Right lung (tissue), 5 donors: ENCODE results near the gene VEZT. TPM values are rescaled to one million over a fixed set of nuclear protein-coding genes. Genes with fewer than 3 reads are reported as not detected.
A peak's percentile ranks its signal among the peaks of the same experiment; 100 is the strongest.
"Not testable (repeated sequence)": the region's sequence is repeated elsewhere in the genome, so short reads cannot be mapped to it uniquely, and the experiment has no call there.

Experiments
- DNase-seq, 2 donors: peaks; one replicate each; pipeline ENCODE4 v3.0.0-alpha.2; 2013
- polyA plus RNA-seq, 5 donors: library from polyadenylated mRNA; unstranded; fragments of 120-200 nt; gene quantifications; one replicate each; pipeline versions ENCODE4 v1.2.1 to v1.2.3, GENCODE V29; 2013; ENCODE audit warnings: inconsistent platforms in 1 of 5, low replicate concordance in 1 of 5; ENCODE audit not compliant: insufficient read length in 5 of 5, insufficient read depth in 1 of 5

VEZT gene
- polyA plus RNA-seq, 5 donors = 60.4 to 118 (median 101) TPM

DNA sequence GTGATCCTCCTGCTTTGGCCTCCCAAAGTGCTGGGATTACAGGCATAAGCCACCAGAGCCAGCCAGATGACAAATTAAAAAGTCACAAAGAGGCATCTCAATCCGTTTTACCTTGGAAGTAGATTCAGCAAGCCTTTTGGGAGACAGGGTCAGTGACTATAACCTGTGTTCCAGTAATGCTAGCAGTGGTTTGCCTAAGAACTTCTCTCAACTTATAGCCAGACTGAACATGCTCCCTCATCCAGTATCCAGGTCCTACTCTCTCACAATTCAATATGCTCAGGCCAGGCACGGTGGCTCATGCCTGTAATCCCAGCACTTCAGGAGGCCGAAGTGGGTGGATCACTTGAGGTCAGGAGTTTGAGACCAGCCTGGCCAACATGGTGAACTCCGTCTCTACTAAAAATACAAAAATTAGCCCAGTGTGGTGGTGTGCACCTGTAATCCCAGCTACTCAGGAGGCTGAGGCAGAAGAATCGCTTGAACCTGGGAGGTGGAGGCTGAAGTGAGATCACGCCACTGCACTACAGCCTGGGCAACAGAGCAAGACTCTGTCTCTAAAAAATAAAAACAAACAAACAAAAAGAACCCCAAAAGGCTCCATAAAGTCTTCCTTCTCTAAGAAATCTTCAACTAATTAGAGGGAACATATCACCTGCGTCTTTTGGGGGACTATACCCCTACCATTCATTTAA is 20.6 kb upstream of the VEZT start:
- not testable (repeated sequence) for DNase-seq

DNA sequence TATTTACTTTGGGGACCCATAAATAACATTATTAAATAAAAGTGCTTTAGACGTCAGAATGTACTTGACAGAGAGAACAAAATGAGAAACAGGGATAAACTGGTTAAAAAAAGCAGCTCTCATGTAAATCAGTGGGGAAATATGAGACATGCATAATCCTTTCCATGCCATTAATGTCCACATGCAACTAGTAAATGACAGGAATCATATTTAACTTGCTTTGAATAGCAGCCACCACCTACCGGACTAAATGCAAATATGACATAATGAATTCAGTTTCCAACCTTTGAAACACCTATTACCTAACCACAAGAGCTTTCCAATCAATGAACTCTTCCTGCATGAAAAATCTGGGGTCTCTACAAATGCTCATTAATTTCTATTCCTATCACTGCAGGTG is 20.0 kb upstream of the VEZT start:
- DNase-seq = no peak

DNA sequence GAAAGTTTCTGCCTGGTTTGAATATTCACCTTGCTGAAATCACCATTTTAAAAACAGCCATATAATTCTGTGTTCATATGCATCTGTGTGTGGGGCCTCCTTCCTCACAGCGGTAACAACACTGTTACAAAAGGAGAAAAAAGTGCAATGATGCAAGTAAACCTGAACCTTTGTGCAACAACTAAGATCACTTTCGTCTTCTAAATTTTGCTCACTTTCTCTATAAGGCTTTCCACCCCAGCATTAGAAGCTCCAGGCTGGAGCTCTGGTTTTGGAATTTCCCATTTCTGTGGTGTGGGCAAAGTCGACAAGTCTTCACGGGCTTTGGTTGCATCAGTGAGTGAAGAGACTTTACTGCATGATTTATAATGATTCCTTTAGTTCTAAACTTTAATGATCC is 18.7 kb upstream of the VEZT start:
- DNase-seq = no peak

DNA sequence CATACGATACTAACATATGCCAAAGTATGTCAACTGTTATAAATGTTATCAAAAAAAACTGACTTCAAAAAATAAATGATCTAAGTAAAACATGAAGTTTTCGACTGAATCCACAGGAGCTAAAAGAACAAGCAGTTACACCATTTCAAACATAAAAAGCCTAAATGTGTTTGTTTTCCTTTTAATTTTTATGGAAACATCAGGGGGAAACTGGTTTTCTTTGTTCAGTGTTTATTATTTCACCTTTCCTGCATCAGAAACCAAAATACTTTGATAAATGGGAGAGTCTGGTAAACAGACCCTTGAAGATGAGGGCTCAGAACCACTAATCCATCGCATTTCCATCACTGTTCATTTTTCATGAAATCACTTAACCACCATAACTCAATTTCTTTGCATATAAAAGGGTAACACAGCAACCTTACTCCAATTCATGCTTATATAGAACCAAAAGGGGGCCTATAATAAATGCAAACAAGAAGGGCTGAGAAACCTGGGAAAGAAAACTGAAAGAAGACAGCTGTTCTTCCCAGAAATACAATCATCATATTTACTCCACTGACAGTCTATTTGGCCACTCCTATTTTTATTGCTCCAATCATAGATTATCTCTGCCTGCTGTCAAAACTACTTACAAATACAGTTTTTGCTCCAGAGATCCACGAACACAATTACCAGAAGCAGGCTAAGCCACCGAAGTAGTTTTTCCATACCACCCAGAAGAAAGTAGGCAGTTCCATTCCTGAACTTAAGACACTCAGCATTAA is 17.3 kb upstream of the VEZT start:
- DNase-seq = peak in 1 of 2 donors; percentile 29

DNA sequence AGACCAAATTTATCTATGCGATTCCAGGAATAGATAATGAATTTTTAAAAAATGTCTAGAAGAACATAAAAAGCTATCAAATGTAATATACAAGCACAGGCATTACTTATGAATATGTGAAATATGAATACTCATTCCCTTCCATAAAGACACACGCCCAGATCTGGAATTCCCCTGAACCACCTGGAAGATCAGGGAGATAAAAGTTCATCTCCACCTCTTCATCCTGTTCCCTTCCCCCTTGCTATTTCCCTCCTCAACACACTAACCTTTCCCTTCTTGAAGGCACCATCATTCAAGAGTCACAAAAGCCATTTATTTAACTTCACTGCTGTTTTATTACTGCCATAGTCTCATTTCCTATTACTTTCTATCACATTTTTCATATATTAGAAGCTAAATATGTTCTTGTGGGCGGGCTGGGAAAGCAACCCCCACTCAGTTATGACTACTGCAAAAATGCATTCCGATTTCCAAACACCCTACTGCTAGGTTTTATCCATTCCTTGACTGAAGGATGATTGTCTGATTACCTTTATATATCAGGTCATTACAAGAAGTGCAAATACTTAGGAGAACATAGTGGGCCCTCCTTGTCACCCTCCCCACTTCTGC is 16.4 kb upstream of the VEZT start:
- no peak for DNase-seq

DNA sequence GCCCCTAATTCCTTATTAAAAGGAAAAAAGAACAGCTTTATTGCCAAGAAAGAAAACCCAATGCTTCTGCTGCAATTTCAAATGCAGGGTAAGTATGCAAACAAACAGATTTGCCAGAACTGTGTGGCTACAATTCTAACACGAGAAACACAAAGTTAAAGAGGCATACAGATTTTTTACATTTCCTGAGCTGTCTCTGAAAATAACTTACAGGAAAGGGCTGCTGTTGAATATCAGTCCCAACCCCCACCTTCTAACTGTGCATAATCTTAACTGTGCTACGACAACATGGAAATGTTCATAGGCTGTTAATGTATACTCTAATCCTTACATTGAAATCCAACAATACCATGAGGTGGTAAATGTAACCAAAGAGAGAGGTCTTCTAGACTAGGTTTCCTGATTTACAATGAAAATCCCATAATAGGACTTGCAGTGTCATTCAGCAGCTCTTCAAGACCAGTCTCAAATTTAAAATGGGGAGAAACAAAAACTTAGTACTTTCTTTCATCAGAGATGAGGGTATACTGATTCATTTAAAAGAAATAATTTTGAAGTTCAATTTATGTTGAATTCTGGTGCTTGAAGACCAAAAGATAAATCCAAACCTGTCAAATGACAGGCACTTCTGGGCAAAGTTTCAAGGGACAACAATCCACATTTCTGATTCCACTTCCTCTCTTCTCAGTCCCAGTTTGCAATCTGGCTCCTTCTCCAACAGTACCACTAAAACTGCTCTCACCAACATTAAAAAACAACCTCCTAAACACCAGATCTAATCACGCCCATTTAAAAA is 14.7 kb upstream of the VEZT start:
- no peak for DNase-seq

DNA sequence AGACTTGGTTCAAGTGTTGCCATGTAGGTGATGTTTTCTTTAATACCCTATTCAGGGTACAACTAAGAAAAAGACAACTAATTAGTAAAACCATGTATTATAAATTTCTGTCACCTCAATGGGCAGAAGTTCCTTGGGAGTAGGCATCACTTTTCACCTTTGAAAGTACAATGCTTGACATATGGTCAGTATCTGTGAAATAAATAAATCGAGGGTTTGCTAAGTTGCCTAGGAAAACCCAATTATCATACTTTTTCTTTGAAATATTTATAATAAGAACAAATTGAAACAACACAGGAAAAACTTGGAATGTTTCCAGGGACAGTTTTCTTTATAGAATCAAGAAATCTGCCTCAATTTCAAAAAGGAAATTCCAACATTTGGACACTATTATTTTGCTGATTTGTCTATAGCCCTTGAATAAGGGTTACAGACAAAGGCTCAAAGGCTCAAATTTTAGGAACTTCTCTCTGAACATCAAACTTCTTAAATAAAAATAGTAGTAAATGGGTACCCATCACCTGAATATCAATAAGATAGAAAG is 14.0 kb upstream of the VEZT start:
- no peak for DNase-seq

DNA sequence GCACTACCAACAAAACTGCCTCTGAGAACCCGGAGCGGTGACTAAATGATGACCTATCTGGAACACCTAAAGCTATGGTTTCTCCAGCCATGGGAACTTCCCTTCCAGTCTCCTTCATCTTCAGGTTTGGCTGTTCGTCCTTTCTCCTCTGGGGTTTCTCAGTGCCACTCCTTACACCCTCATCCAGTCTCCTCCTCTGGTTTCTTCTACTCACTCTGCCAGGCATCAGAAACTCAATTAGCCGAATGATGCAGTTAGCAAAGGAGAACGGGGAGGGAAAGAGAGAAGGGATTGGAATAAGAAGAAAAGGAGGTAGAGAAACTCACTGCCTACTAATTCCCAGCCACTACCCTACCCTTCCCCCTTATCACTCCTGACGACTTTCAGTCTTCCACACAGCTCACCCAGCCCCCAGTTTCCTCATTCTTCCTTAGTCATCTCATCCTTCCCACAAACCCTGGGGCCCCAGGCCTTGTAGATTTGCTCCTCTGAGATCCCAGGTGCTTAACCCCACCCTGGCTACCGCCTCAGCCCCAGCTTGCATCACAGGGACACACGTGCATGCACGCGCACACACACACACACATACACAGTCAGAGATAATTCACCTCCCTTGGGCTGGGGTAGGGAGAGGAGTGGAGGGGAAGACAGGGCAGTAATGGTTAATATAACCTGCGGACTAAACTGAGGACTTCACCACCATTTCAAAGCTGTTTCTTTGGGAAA is 13.3 kb upstream of the VEZT start:
- no peak for DNase-seq

DNA sequence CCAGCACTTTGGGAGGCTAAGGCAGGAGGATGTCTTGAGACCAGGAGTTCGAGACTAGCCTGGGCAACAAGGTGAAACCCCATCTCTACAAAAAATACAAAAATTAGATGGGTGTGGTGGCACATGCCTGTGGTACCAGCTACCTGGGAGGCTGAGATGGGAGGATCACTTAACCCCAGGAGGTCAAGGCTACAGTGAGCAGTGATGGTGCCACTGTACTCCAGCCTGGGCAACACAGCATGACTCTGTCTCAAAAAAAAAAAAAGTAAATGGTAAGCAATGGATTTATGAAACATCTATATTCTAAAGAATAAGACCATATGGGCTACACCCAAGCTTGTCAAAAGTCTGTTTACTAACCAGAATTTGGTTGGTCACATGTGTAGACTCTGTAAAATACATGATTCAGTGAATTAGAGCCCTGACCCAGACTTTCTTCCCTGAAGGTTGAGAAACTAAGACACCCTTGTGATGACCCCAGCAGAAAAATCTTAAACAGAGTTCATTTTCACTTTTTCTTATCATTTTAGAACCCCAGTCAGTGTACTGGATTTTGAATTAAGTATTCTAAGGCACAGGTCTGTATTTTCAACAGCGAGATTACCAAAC is 12.5 kb upstream of the VEZT start:
- DNase-seq = no peak

DNA sequence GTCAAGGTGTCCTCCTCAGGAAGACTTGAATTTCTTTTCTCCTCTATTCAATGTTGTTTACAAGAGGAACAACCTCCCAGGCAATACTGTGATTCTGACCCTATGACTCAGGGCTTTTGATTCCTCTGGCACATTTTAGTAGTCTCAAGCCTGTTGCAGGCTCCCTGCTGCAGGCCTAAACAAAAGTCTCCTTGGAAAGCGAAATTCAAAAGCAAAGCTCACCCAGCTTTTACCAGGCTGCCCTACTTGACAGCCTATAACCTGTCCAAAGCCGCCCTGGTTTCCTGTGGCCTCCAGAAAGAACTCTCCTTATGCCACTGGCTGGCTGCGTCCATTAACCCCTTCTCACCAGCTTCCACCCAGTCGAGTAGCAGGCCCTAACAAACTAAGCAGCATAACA is 11.9 kb upstream of the VEZT start:
- DNase-seq = no peak

DNA sequence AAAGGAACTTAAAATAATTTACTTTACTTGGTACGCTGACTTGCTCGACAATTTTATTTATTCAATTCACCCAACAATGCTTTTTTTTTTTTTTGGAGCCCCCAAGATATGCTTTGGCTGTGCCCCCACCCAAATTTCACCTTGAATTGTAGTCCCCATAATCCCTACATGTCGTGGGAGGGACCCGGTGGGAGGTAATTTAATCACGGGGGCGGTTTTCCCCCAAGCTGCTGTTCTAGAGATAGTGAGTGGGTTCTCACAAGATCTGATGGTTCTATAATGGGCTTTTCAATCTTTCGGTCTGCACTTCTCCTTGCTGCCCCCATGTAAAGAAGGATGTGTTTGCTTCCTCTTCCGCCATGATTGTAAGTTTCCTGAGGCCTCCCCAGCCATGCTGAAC is 10.7 kb upstream of the VEZT start:
- no peak for DNase-seq

DNA sequence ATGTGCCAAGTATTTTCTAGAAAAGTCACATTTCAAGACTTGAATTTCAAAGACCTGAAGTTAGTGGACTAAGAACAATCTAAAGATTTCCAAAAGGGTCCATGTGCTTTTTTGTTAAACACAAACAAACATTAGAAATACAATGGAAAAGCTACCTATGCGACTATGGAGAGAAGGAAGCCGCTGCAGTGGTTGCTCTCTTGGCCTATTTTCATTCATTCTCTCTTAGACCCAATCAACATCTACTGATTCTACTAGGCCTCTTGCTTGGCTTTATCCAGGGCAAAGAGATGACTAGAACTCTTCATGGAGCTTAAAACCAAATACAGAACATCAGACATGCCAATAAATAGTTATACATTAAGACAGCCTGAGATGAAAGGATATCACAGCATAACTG is 10.2 kb upstream of the VEZT start:
- DNase-seq = no peak

DNA sequence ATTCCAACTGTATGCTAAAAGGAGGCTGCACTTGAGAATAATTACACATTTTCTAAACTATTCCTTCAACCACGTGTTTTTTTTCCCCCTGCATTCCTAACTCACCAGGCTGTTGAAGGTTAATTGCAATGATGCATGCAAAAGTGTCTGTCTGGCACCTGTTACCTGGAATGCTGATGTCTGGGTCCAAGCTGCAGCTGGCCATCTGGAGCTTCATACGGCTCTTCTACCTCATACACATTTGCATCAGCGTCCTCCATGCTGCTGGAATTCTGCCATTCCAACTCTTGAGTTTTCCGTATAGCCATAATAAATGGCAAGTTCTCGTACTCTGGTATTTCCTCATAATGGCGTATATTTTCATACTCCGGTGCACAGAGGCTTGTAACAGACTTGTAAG is 8.9 kb upstream of the VEZT start:
- no peak for DNase-seq

DNA sequence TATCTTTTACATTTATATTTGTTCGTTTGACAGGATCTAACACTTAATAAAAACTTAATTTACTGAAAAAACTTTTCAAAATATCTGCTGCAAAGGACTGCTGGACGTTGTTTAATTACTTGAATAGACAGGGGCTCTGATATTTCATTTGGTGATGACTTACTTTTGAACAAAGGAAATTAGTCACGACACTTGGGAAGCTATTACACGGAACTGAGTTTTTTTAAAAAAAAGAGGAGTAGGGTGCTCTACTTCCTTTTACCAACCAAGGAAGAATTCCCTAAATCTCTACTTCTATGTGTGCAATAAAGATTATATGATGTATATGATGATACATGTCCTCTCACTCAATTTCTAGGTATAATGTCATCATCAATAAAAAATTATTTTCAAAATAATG is 5.0 kb upstream of the VEZT start:
- no peak for DNase-seq

DNA sequence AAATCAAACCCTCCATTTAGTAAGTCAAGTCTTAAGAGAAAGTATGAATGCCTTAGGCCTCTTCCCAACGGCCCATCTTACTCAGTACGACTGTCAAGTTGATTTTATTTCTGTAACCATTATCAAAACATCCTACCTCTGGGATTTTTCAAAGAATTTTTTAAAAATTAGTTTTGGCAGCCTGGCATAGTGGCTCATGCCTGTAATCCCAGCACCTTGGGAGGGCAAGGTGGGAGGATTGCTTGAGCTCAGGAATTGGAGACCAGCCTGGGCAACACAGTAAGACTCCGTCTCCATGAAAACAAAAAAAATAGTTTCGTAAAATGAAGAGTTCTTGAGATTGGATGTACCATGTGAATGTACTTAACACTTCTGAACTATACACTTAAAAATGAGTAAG is 4.5 kb upstream of the VEZT start:
- DNase-seq = no peak

DNA sequence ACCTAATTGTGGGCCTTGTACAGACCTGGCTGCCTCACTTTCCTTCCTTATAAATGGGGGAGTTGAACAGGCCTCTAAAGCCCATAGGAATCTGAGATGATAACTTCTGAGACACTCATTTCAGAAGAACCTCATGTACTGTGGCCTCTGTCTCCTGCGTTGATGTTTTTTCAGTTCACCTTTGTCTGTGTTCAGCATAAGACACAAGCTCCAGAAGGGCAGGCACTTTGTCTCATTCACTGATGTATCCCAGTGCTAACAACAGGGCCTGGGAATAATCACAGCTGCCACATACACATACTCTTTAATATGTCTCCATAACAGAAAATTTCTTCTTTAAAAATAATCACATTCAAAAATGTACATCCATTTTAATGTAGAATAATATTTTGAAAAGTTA is 3.7 kb upstream of the VEZT start:
- no peak for DNase-seq

DNA sequence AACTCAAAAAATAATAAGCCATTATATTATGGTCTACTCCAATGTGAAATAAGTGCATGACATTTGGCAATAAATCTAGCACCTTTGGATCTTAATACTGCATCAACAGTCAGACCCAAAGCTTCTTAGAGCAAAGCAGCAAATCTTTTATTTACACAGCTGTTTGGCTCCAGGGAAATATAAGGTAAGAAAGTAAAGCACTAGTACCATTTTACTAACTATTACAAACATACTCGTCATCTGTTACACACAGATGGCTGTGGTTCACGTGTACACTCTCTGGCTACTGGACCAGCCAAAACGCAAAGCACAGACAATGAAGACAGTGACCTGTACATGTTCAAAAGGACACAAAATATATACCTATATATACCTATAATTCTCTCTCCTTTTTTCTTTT is 3.1 kb upstream of the VEZT start:
- no peak for DNase-seq

DNA sequence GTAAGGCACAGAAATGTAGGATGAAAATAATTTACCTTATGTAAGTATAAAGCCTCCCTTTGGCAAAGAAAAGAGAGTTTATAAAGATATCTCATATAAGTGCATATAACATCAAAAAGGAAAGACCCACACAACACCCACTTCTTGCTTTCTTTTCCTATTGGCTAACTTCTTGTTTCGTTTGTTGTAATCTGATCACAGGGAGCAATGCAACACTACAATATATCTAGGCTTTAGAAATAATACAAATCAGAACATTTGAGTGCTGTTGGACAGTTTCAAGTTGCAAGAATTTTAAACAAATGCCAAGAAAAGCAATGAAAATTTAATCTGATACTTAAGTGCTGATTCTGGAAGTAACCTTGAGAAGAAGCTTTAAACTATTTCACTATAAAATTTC is 1.7 kb upstream of the VEZT start:
- peak in 1 of 2 donors; percentile 42 for DNase-seq

DNA sequence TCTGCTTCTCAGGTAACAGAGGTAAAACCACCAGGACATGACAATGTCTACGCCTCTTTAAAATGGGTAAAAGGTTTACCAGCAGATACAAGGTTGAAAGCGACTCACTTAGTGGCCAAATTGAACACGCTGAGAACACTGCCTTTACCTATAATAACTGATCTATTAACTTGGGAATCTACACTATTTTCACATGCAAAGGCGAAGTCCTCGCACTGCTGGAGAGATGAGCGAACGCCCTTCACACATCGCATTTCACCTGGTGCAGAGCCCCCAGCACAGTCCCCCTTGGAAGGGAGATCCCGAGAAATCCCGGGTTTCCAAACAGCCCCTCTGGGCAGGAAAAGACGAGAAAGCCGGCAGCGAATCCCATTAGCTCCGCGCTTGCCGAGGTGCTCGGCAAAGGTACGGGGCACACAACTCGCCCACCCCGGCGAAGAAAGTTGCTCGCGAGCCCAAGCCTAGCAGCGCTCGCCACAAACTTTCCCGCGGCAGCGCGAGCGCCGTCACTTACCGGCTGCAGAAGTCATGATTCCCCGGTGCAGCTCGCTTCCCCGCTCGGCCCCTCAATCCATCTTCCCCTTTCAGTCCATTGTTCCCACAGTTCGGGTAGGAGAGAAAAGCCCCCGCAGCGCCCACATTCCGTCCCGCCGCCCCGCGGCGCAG is 763 bp upstream of the VEZT start:
- DNase-seq = peak; percentile 35
